ENCODE data around the gene SOWAHA. TPM values are rescaled to one million over a fixed set of nuclear protein-coding genes. Genes with fewer than 3 reads are reported as not detected.

SOWAHA gene
- total RNA-seq, 1 donor from 2014 or later: 0.18 TPM

DNA sequence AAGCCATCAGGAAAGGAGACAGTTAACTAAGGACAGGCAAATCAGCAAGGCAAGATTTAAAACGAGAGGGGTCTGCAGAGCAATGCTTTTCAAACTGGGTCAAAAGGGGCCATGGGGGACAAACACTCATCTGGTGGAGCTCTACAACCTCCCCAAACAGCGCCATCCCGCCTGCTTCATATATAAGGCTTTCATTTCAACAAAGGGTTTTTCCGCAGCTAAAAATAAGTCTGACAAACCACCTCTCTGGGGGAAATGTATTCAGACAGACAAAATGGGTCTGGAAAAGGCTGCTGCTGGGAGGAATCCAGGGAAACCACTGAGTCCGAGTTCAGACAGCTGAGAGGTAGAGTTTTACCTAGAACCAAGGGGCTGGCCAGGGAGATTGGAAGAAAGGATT lies 27.7 kb upstream of the SOWAHA start:
- ATAC-seq: no peak
- Histone ChIP-seq H3K4me3 (no peak overlapping the region), H3K27me3 (ENCODE audit: low read depth) (no peaks in the 10 kb centered on the region), H3K4me1 (no peaks in the 10 kb centered on the region), H3K36me3 (no peaks in the 10 kb centered on the region), H3K9me3 (no peaks in the 10 kb centered on the region), H3K27ac (no peak overlapping the region)
- TF ChIP-seq, protein P1, sequence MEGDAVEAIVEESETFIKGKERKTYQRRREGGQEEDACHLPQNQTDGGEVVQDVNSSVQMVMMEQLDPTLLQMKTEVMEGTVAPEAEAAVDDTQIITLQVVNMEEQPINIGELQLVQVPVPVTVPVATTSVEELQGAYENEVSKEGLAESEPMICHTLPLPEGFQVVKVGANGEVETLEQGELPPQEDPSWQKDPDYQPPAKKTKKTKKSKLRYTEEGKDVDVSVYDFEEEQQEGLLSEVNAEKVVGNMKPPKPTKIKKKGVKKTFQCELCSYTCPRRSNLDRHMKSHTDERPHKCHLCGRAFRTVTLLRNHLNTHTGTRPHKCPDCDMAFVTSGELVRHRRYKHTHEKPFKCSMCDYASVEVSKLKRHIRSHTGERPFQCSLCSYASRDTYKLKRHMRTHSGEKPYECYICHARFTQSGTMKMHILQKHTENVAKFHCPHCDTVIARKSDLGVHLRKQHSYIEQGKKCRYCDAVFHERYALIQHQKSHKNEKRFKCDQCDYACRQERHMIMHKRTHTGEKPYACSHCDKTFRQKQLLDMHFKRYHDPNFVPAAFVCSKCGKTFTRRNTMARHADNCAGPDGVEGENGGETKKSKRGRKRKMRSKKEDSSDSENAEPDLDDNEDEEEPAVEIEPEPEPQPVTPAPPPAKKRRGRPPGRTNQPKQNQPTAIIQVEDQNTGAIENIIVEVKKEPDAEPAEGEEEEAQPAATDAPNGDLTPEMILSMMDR (IDR thresholded peaks at IDR 0.05): no peak
- DNase-seq: no peak
- intact Hi-C loops (cut with DNase I): no loop called here

DNA sequence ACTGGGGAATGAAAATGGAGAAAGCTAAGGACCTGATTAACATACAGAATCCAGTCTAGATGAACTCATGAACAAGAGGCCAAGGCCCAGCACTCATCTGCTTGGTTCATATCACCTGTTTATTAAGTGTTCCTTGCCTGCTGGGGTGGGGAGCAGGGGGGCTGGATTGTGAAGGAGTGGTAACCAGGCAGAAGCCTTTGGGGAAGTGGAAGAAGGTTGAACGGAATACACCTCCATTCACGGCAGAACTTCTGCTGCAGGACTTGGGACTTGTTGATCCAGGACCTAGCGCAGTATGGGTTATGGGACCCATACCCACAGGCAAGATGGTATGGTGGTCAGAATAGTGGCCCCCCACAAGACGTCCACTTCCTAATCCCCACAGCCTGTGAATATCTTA lies 27.2 kb upstream of the SOWAHA start:
- ATAC-seq (no peak), DNase-seq (no peak)
- no peak overlapping the region for H3K27ac ChIP-seq
- TF ChIP-seq, protein P1 (IDR thresholded peaks at IDR 0.05): no peak
- intact Hi-C loops (cut with DNase I): no loop called here
- H3K9me3 ChIP-seq: no peaks in the 10 kb centered on the region
- H3K36me3 ChIP-seq: no peaks in the 10 kb centered on the region
- H3K4me3 ChIP-seq: no peak overlapping the region
- no peaks in the 10 kb centered on the region for H3K27me3 ChIP-seq (ENCODE audit: low read depth)
- no peaks in the 10 kb centered on the region for H3K4me1 ChIP-seq

DNA sequence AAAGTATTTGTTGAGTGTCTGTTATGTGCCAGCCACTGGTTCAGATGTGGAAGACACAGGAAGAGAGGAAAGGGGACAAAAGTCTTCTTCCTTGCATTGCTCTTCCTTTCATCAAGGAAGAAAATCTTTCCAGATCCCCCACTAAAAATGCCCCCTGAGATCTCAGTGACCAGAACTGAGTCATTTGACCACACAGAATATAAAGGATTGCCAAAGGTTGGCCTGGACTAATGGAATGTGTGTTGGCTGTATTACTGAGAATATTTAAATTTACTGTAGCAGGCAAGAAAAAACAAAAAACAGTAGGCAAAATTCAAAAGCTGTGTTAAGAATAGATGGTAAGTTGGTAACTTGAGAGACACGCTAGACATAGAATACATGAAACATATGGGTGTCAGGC lies 26.0 kb upstream of the SOWAHA start:
- TF ChIP-seq, protein P1 (IDR thresholded peaks at IDR 0.05): no peak
- Histone ChIP-seq H3K27ac (no peak overlapping the region), H3K36me3 (no peaks in the 10 kb centered on the region), H3K27me3 (ENCODE audit: low read depth) (no peaks in the 10 kb centered on the region), H3K9me3 (no peaks in the 10 kb centered on the region), H3K4me1 (no peaks in the 10 kb centered on the region), H3K4me3 (no peak overlapping the region)
- DNase-seq (no peak), ATAC-seq (no peak)
- intact Hi-C loops (cut with DNase I): no loop called here

DNA sequence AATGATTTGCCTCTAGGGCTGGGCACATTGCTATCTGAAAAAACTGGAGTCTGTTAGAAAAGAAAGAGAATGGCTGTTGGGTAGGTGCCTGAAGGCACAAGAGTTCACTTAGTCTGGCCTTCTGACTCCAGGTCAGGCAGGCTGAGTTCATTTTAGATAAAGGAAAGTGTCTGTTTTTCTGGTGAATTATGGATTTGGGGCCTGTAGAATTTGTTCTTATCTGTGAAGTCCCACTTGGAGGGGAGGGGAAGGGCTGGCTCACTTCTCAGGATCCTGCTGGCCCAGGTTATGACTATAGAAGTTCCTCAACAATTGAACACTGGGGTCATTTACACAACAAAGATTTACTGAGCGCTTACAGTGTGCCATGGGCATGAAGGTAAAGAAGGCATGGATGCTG lies 24.6 kb upstream of the SOWAHA start:
- Histone ChIP-seq H3K4me3 (no peak overlapping the region), H3K27ac (no peak overlapping the region), H3K27me3 (ENCODE audit: low read depth) (no peaks in the 10 kb centered on the region), H3K36me3 (no peaks in the 10 kb centered on the region), H3K4me1 (no peaks in the 10 kb centered on the region), H3K9me3 (no peaks in the 10 kb centered on the region)
- ATAC-seq: no peak
- TF ChIP-seq, protein P1 (IDR thresholded peaks at IDR 0.05): no peak
- intact Hi-C loops (cut with DNase I): no loop called here
- no peak for DNase-seq

DNA sequence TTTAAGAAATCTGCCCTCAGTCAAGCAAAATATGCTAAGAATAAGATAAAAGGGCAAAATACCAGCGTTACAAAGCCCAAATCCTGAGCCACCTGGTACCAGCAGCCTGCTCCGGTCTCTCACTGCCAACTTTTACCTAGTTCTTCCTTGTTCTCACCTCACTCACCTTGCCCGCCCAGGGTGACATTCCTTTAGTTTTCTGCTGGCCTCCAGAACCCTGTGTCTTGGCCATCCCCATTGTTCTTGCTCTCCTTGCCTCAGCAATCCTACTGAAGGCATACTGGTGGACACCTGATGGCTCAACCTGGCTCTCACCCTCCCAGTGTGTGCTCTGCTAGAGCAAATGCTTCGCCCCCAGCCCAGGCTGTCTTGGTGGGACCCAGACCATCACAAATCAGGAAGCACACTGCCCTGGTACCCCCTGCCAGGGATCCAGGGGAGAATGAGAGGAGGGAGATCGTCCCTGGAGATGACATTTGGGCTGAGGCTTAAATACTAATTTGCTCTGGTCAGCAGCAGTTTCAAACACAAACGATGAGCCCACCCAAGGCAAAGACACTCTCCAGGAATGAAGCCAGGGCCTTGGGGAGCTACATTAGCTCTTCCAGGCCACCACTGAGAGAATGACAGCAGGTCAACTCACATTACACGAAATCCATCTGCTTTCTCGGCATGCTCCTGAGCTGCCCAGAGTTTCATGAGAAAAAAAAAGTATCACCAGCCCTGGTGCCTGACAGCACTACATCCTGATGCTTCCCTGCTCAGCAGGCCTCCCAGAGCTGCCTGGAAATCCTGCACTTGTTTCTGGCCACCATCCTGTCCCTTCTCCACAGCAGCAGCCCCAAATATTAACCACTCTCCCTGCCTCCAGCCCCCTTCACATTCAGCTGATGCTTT lies 23.9 kb upstream of the SOWAHA start:
- Histone ChIP-seq H3K27ac (no peak overlapping the region), H3K4me3 (no peak overlapping the region), H3K4me1 (no peaks in the 10 kb centered on the region), H3K9me3 (no peaks in the 10 kb centered on the region), H3K36me3 (no peaks in the 10 kb centered on the region), H3K27me3 (ENCODE audit: low read depth) (no peaks in the 10 kb centered on the region)
- intact Hi-C loops (cut with DNase I): no loop called here
- TF ChIP-seq, protein P1 (IDR thresholded peaks at IDR 0.05): no peak
- ATAC-seq (no peak), DNase-seq (no peak)
